Mesenchymal stem cell (in vitro differentiated cells and primary cell): Measurements from ENCODE around the gene BEST4.
A peak's percentile ranks its signal among the peaks of the same experiment; 100 is the strongest.

Experiments used
- DNase-seq: peaks from one replicate; pipeline ENCODE4 v3.0.0-alpha.2; 2013
- H2AFZ ChIP-seq: one replicate; pipeline ENCODE4 v1.6.1; 2013; ENCODE audit warnings: low read depth, mild to moderate bottlenecking, control low read depth, inconsistent platforms, low read length, moderate library complexity
- H2AK5ac ChIP-seq: 2 replicates; pipeline ENCODE4 v1.6.1; 2013; ENCODE audit warnings: low read length, moderate library complexity, mild to moderate bottlenecking, inconsistent platforms; ENCODE audit not compliant: severe bottlenecking
- H2BK120ac ChIP-seq: one replicate; pipeline ENCODE4 v1.6.1; 2013; ENCODE audit warnings: low read depth, mild to moderate bottlenecking, inconsistent platforms, low read length, moderate library complexity
- H2BK12ac ChIP-seq, 2 experiments: one replicate each; pipeline ENCODE4 v1.6.1; 2013; ENCODE audit warnings: inconsistent platforms in 2 of 2, low read length in 2 of 2, mild to moderate bottlenecking in 2 of 2, moderate library complexity in 2 of 2, control low read depth in 1 of 2
- H2BK15ac ChIP-seq: one replicate; pipeline ENCODE4 v1.6.1; 2013; ENCODE audit warnings: mild to moderate bottlenecking, low read depth, inconsistent platforms; ENCODE audit not compliant: poor library complexity, severe bottlenecking
- H2BK5ac ChIP-seq: 2 replicates; pipeline ENCODE4 v1.6.1; 2013; ENCODE audit warnings: low read depth, mild to moderate bottlenecking, low read length, control low read depth, inconsistent platforms; ENCODE audit not compliant: poor library complexity, severe bottlenecking
- H3K14ac ChIP-seq, 2 experiments: one replicate each; pipeline ENCODE4 v1.6.1; 2013; ENCODE audit warnings: inconsistent platforms in 2 of 2, low read length in 2 of 2, control low read depth in 1 of 2, mild to moderate bottlenecking in 1 of 2, moderate library complexity in 1 of 2
- H3K18ac ChIP-seq, 2 experiments: one replicate each; pipeline ENCODE4 v1.6.1; 2013; ENCODE audit warnings: inconsistent platforms in 2 of 2, low read length in 2 of 2, control low read depth in 1 of 2, low read depth in 1 of 2, mild to moderate bottlenecking in 1 of 2
- H3K23ac ChIP-seq, 2 experiments: one replicate each; pipeline ENCODE4 v1.6.1; 2013; ENCODE audit warnings: inconsistent platforms in 2 of 2, low read length in 2 of 2, mild to moderate bottlenecking in 2 of 2, moderate library complexity in 2 of 2, control low read depth in 1 of 2
- H3K27ac ChIP-seq: 2 replicates; pipeline ENCODE4 v1.5.1; 2013; ENCODE audit warnings: mild to moderate bottlenecking, moderate library complexity, low read length, control low read depth, inconsistent platforms; ENCODE audit not compliant: poor library complexity, severe bottlenecking
- H3K27me3 ChIP-seq, 2 experiments: 2 replicates each; pipeline versions ENCODE4 v1.6.1 to v1.7.0; 2013; ENCODE audit warnings: low read length in 2 of 2, mild to moderate bottlenecking in 2 of 2, moderate library complexity in 2 of 2, control low read depth in 1 of 2, inconsistent platforms in 1 of 2; ENCODE audit not compliant: control insufficient read depth in 1 of 2, insufficient read depth in 1 of 2
- H3K36me3 ChIP-seq, 2 experiments: 2 replicates each; pipeline versions ENCODE4 v1.6.1 to v1.7.0; 2013; ENCODE audit warnings: low read length in 2 of 2, control low read depth in 1 of 2, inconsistent platforms in 1 of 2, low read depth in 1 of 2, mild to moderate bottlenecking in 1 of 2; ENCODE audit not compliant: insufficient read depth in 2 of 2, control insufficient read depth in 1 of 2
- H3K4ac ChIP-seq, 2 experiments: one replicate each; pipeline ENCODE4 v1.6.1; 2013; ENCODE audit warnings: inconsistent platforms in 2 of 2, low read length in 2 of 2, mild to moderate bottlenecking in 2 of 2, moderate library complexity in 2 of 2, control low read depth in 1 of 2, low read depth in 1 of 2
- H3K4me1 ChIP-seq: 2 replicates; pipeline ENCODE4 v1.6.1; 2013; ENCODE audit warnings: low read depth, low read length, control low read depth; ENCODE audit not compliant: control insufficient read depth, insufficient read depth
- H3K4me2 ChIP-seq: 2 replicates; pipeline ENCODE4 v1.6.1; 2013; ENCODE audit warnings: low read length, mild to moderate bottlenecking, inconsistent platforms; ENCODE audit not compliant: poor library complexity, severe bottlenecking
- H3K4me3 ChIP-seq, 2 experiments: 2 replicates each; pipeline versions ENCODE4 v1.5.1 to v1.7.0; 2013; ENCODE audit warnings: low read length in 2 of 2, mild to moderate bottlenecking in 2 of 2, control low read depth in 1 of 2, low read depth in 1 of 2; ENCODE audit not compliant: insufficient read depth in 1 of 2
- H3K79me1 ChIP-seq: replicated peaks from 2 replicates; pipeline ENCODE4 v1.6.1; 2013; ENCODE audit warnings: mild to moderate bottlenecking, control low read depth, low read length, inconsistent platforms; ENCODE audit not compliant: poor library complexity, severe bottlenecking
- H3K9ac ChIP-seq: 2 replicates; pipeline ENCODE4 v1.7.0; 2013; ENCODE audit warnings: mild to moderate bottlenecking, low read length, moderate library complexity
- H3K9me3 ChIP-seq: 2 replicates; pipeline ENCODE4 v1.7.0; 2013; ENCODE audit warnings: mild to moderate bottlenecking, low read length; ENCODE audit not compliant: control insufficient read depth
- H4K8ac ChIP-seq: one replicate; pipeline ENCODE4 v1.6.1; 2013; ENCODE audit warnings: inconsistent platforms, mild to moderate bottlenecking, low read length, moderate library complexity
- H4K91ac ChIP-seq: one replicate; pipeline ENCODE4 v1.6.1; 2013; ENCODE audit warnings: mild to moderate bottlenecking, low read length, inconsistent platforms
- WGBS: methylation state at CpG from one replicate; pipeline ENCODE4 v1.1.7; 2013; ENCODE audit warnings: mixed read lengths; 5-methylcytosine and 5-hydroxymethylcytosine counted together

BEST4 gene

DNA sequence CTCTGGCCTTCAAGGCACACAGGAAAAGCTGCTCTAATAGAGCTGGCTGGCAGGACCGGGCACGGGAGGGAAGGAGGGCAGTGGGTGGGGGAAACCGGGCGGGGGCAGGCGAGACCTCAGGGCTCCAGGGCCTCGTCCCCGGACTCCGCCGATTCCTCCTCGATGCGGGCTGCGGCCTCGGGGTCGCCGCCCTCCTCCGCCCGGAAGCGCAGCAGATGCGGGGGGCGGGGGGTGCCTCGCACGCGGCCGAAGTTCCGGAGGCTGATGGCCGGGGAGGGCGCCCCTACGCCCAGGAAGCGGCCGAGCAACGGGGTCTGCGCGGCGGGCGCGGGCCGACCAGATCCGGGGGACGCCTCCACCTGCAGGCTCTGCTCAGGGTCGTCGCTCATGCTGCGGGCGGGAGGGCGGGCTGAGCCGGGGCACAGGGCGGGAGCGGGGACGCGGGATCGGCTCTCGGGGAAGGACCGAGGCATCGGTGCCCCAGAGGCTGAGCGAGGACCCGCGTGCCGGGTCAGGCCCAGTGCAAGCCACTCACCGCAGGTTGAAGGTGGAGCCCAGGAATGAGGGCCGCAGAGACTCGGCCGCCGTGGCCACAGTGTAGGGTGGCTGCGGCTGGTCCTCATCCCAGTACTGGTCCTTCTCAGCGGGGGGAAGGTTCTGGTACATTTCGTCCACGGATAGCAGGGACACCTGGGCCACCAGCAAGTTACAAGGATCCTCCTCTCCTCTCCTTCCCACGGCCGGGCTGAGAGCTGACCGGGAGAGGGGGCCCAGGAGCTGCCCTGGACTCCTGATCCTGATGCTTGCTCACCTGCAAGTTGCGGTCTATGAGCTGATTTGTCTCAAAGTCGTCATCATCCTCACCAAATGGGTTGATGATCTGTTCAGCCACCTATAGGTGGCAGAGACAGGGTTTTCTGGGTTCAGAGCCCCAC lies 3.6 kb downstream of the BEST4 start:
- peak overlapping the region; percentile 51 for H2AFZ ChIP-seq
- peaks cover 17 to 24% of the 10 kb centered on the region in 2 experiments for H3K36me3 ChIP-seq
- no peak overlapping the region for H2BK15ac ChIP-seq
- H3K23ac ChIP-seq = peak overlapping the region in 1 of 2 experiments; percentile 37
- H3K4me1 ChIP-seq = peaks cover 32% of the 10 kb centered on the region
- no peak overlapping the region for H3K27ac ChIP-seq
- peak overlapping the region; percentile 51 to 62 for H3K4me3 ChIP-seq
- H3K79me1 ChIP-seq = no peaks in the 10 kb centered on the region
- peak overlapping the region; percentile 9 for H2AK5ac ChIP-seq
- peak overlapping the region; percentile 4 to 15 for H3K4ac ChIP-seq
- H2BK5ac ChIP-seq = no peak overlapping the region
- DNase-seq = no peak
- no peaks in the 10 kb centered on the region for H3K9me3 ChIP-seq
- peak overlapping the region in 1 of 2 experiments; percentile 81 for H2BK12ac ChIP-seq
- peak overlapping the region; percentile 94 for H4K8ac ChIP-seq
- peak overlapping the region; percentile 78 for H2BK120ac ChIP-seq
- peak overlapping the region; percentile 72 to 81 for H3K18ac ChIP-seq
- H3K14ac ChIP-seq = peak overlapping the region in 1 of 2 experiments; percentile 89
- H4K91ac ChIP-seq = peak overlapping the region; percentile 4
- 23% methylated on average over 42 of the region's 71 CpGs for WGBS
- peak overlapping the region; percentile 41 for H3K9ac ChIP-seq
- peaks cover 0 to 6% of the 10 kb centered on the region in 2 experiments for H3K27me3 ChIP-seq
- H3K4me2 ChIP-seq = peak overlapping the region; percentile 74

GRCh38 chr1:44783697-44784093 lies 4.3 kb downstream of the BEST4 start:
- Histone ChIP-seq H3K4me3 (peak overlapping the region; percentile 49 to 51), H3K9me3 (no peaks in the 10 kb centered on the region), H2BK120ac (no peak overlapping the region), H4K8ac (peak overlapping the region; percentile 94), H3K27ac (no peak overlapping the region), H2BK12ac (peak overlapping the region in 1 of 2 experiments; percentile 58), H3K23ac (peak overlapping the region in 1 of 2 experiments; percentile 37), H3K4ac (no peak overlapping the region), H4K91ac (peak overlapping the region; percentile 4), H3K18ac (peak overlapping the region; percentile 3 to 81), H3K4me2 (peak overlapping the region; percentile 74), H3K27me3 (peaks cover 0 to 6% of the 10 kb centered on the region in 2 experiments), H2AK5ac (peak overlapping the region; percentile 45), H2BK15ac (no peak overlapping the region), H2AFZ (peak overlapping the region; percentile 51), H3K36me3 (peaks cover 23 to 30% of the 10 kb centered on the region in 2 experiments), H3K79me1 (no peaks in the 10 kb centered on the region), H2BK5ac (no peak overlapping the region), H3K9ac (peak overlapping the region; percentile 41), H3K14ac (no peak overlapping the region), H3K4me1 (peaks cover 32% of the 10 kb centered on the region)
- 71% methylated on average over 7 of the region's 8 CpGs for WGBS
- no peak for DNase-seq

- 93% methylated on average over 14 of the region's 14 CpGs for WGBS
- Histone ChIP-seq H3K4me3 (no peak overlapping the region), H3K27ac (no peak overlapping the region), H3K23ac (no peak overlapping the region), H3K4ac (no peak overlapping the region), H2BK120ac (no peak overlapping the region), H3K9me3 (no peaks in the 10 kb centered on the region), H3K36me3 (peaks cover 46 to 54% of the 10 kb centered on the region in 2 experiments), H3K4me1 (peaks cover 39% of the 10 kb centered on the region), H2BK12ac (no peak overlapping the region), H2BK5ac (no peak overlapping the region), H3K79me1 (no peaks in the 10 kb centered on the region), H2AFZ (no peak overlapping the region), H2BK15ac (no peak overlapping the region), H3K14ac (no peak overlapping the region), H3K4me2 (no peak overlapping the region), H3K27me3 (peaks cover 0 to 6% of the 10 kb centered on the region in 2 experiments), H3K9ac (no peak overlapping the region), H2AK5ac (no peak overlapping the region), H4K8ac (no peak overlapping the region), H3K18ac (no peak overlapping the region), H4K91ac (no peak overlapping the region)
- no peak for DNase-seq
Measured at GRCh38 chr1:44780583-44781121, 7.3 kb downstream of the BEST4 start.
